ENCODE measurements around the gene S100A1.
A peak's percentile ranks its signal among the peaks of the same experiment; 100 is the strongest.
"Not testable (repeated sequence)": the region's sequence is repeated elsewhere in the genome, so short reads cannot be mapped to it uniquely, and the experiment has no call there.

Gene S100A1

GRCh38 chr1:153627715-153628626 lies at the start of gene S100A1:
Gene S100A1, plus strand, starts transcription at chr1:153628434. Its CDS starts 2,088 bp downstream, at chr1:153630522.
- TF ChIP-seq JUND (IDR thresholded peaks at IDR 0.05; ENCODE audit: low read depth) = no peak
- DNase-seq (ENCODE audit: low read depth in 1 of 2, low spot score in 1 of 2) = peak in 1 of 2 experiments; percentile 85
- in situ Hi-C loops (cut with HindIII; ENCODE audit: low pct_unique_long_range_greater_than_20kb, low sequenced_read_pairs) = no loop called here

- in situ Hi-C loops (cut with HindIII; ENCODE audit: low pct_unique_long_range_greater_than_20kb, low sequenced_read_pairs) = no loop called here
- no peak for DNase-seq (ENCODE audit: low read depth in 1 of 2, low spot score in 1 of 2)
- no peak for TF ChIP-seq JUND (IDR thresholded peaks at IDR 0.05; ENCODE audit: low read depth)
Measured at GRCh38 chr1:153578490-153578889, 49.7 kb upstream of the S100A1 start.

GRCh38 chr1:153578936-153579335 lies 49.3 kb upstream of the S100A1 start:
- no peak for DNase-seq (ENCODE audit: low read depth in 1 of 2, low spot score in 1 of 2)
- no peak for TF ChIP-seq JUND (IDR thresholded peaks at IDR 0.05; ENCODE audit: low read depth)
- in situ Hi-C loops (cut with HindIII; ENCODE audit: low pct_unique_long_range_greater_than_20kb, low sequenced_read_pairs) = no loop called here

- in situ Hi-C loops (cut with HindIII; ENCODE audit: low pct_unique_long_range_greater_than_20kb, low sequenced_read_pairs); DNase-seq (ENCODE audit: low read depth in 1 of 2, low spot score in 1 of 2): not testable (repeated sequence)
Measured at GRCh38 chr1:153582836-153583235, 45.4 kb upstream of the S100A1 start.

- in situ Hi-C loops (cut with HindIII; ENCODE audit: low pct_unique_long_range_greater_than_20kb, low sequenced_read_pairs); DNase-seq (ENCODE audit: low read depth in 1 of 2, low spot score in 1 of 2): not testable (repeated sequence)
Measured at GRCh38 chr1:153583514-153583913, 44.7 kb upstream of the S100A1 start.

GRCh38 chr1:153583976-153584375 lies 44.3 kb upstream of the S100A1 start:
- no peak for TF ChIP-seq JUND (IDR thresholded peaks at IDR 0.05; ENCODE audit: low read depth)
- in situ Hi-C loops (cut with HindIII; ENCODE audit: low pct_unique_long_range_greater_than_20kb, low sequenced_read_pairs) = no loop called here
- no peak for DNase-seq (ENCODE audit: low read depth in 1 of 2, low spot score in 1 of 2)

- TF ChIP-seq JUND (IDR thresholded peaks at IDR 0.05; ENCODE audit: low read depth) = no peak
- in situ Hi-C loops (cut with HindIII; ENCODE audit: low pct_unique_long_range_greater_than_20kb, low sequenced_read_pairs) = no loop called here
- no peak for DNase-seq (ENCODE audit: low read depth in 1 of 2, low spot score in 1 of 2)
Measured at GRCh38 chr1:153585006-153585405, 43.2 kb upstream of the S100A1 start.

- in situ Hi-C loops (cut with HindIII; ENCODE audit: low pct_unique_long_range_greater_than_20kb, low sequenced_read_pairs) = no loop called here
- no peak for DNase-seq (ENCODE audit: low read depth in 1 of 2, low spot score in 1 of 2)
- no peak for TF ChIP-seq JUND (IDR thresholded peaks at IDR 0.05; ENCODE audit: low read depth)
Measured at GRCh38 chr1:153586347-153586746, 41.9 kb upstream of the S100A1 start.

- no peak for TF ChIP-seq JUND (IDR thresholded peaks at IDR 0.05; ENCODE audit: low read depth)
- in situ Hi-C loops (cut with HindIII; ENCODE audit: low pct_unique_long_range_greater_than_20kb, low sequenced_read_pairs) = no loop called here
- DNase-seq (ENCODE audit: low read depth in 1 of 2, low spot score in 1 of 2) = no peak
Measured at GRCh38 chr1:153587314-153587713, 40.9 kb upstream of the S100A1 start.

- DNase-seq (ENCODE audit: low read depth in 1 of 2, low spot score in 1 of 2); in situ Hi-C loops (cut with HindIII; ENCODE audit: low pct_unique_long_range_greater_than_20kb, low sequenced_read_pairs): not testable (repeated sequence)
Measured at GRCh38 chr1:153588033-153588432, 40.2 kb upstream of the S100A1 start.

GRCh38 chr1:153588482-153588881 lies 39.8 kb upstream of the S100A1 start:
- in situ Hi-C loops (cut with HindIII; ENCODE audit: low pct_unique_long_range_greater_than_20kb, low sequenced_read_pairs) = no loop called here
- no peak for TF ChIP-seq JUND (IDR thresholded peaks at IDR 0.05; ENCODE audit: low read depth)
- DNase-seq (ENCODE audit: low read depth in 1 of 2, low spot score in 1 of 2) = no peak

- in situ Hi-C loops (cut with HindIII; ENCODE audit: low pct_unique_long_range_greater_than_20kb, low sequenced_read_pairs) = no loop called here
- no peak for DNase-seq (ENCODE audit: low read depth in 1 of 2, low spot score in 1 of 2)
- no peak for TF ChIP-seq JUND (IDR thresholded peaks at IDR 0.05; ENCODE audit: low read depth)
Measured at GRCh38 chr1:153592748-153593147, 35.5 kb upstream of the S100A1 start.

GRCh38 chr1:153597206-153597605 lies 31.0 kb upstream of the S100A1 start:
- TF ChIP-seq JUND (IDR thresholded peaks at IDR 0.05; ENCODE audit: low read depth) = no peak
- no peak for DNase-seq (ENCODE audit: low read depth in 1 of 2, low spot score in 1 of 2)
- in situ Hi-C loops (cut with HindIII; ENCODE audit: low pct_unique_long_range_greater_than_20kb, low sequenced_read_pairs) = no loop called here
